Osteocyte (in vitro differentiated cells): ENCODE measurements around the gene CCL4. TPM values are rescaled to one million over a fixed set of nuclear protein-coding genes. Genes with fewer than 3 reads are reported as not detected.
"Not testable (repeated sequence)": the region's sequence is repeated elsewhere in the genome, so short reads cannot be mapped to it uniquely, and the experiment has no call there.

Source experiments
- DNase-seq: peaks from one replicate; pipeline ENCODE4 v3.0.0; 2021; ENCODE audit warnings: mixed read lengths; ENCODE audit not compliant: unreplicated experiment; ENCODE audit errors: extremely low spot score
- H3K27ac Mint-ChIP-seq: one replicate; pipeline ENCODE4 v1.8.0; 2021; ENCODE audit warnings: mild to moderate bottlenecking, mixed read lengths; ENCODE audit not compliant: unreplicated experiment
- H3K27me3 Mint-ChIP-seq: one replicate; pipeline ENCODE4 v1.8.0; 2021; ENCODE audit warnings: mixed read lengths; ENCODE audit not compliant: unreplicated experiment
- H3K36me3 Mint-ChIP-seq: one replicate; pipeline ENCODE4 v1.8.0; 2021; ENCODE audit warnings: mixed read lengths; ENCODE audit not compliant: unreplicated experiment
- H3K4me1 Mint-ChIP-seq: one replicate; pipeline ENCODE4 v1.8.0; 2021; ENCODE audit warnings: mixed read lengths; ENCODE audit not compliant: unreplicated experiment
- H3K4me3 Mint-ChIP-seq: one replicate; pipeline ENCODE4 v1.8.0; 2021; ENCODE audit warnings: mild to moderate bottlenecking, moderate library complexity, mixed read lengths; ENCODE audit not compliant: unreplicated experiment
- H3K9me3 Mint-ChIP-seq: one replicate; pipeline ENCODE4 v1.8.0; 2021; ENCODE audit warnings: mixed read lengths; ENCODE audit not compliant: unreplicated experiment
- long read RNA-seq: library from polyadenylated mRNA; unstranded; transcript quantifications from one replicate; pipeline ENCODE4 v2.0.0, GENCODE V29; 2021
- total RNA-seq: library from RNA; stranded (reverse); gene quantifications from 2 replicates; pipeline ENCODE4 v1.2.1, GENCODE V29; 2021
- TF ChIP-seq, protein P1 (sequence below): fragments of 200-600 bp; sonication (generic); IDR thresholded peaks from 2 replicates; pipeline ENCODE4 v1.5.0; 2021; ENCODE audit warnings: antibody characterized with exemption, mild to moderate bottlenecking, moderate library complexity

CCL4 gene
- total RNA-seq: not detected in 2 replicates
- long read RNA-seq: 0 reads

- H3K27me3 Mint-ChIP-seq, DNase-seq, H3K36me3 Mint-ChIP-seq, H3K4me3 Mint-ChIP-seq, H3K27ac Mint-ChIP-seq, H3K4me1 Mint-ChIP-seq, H3K9me3 Mint-ChIP-seq: not testable (repeated sequence)
Observed at GRCh38 chr17:36103401-36103975, at the start of gene CCL4. TSS of gene CCL4 (plus strand) at chr17:36103827. CDS start at chr17:36103906, 79 bp downstream.

GRCh38 chr17:36055171-36055570 lies 48.5 kb upstream of the CCL4 start:
- Mint-ChIP-seq H3K4me1 (no peaks in the 10 kb centered on the region), H3K27ac (no peak overlapping the region), H3K27me3 (peaks cover 4% of the 10 kb centered on the region), H3K4me3 (no peak overlapping the region), H3K36me3 (no peaks in the 10 kb centered on the region), H3K9me3 (peaks cover 7% of the 10 kb centered on the region)
- DNase-seq: no peak
- TF ChIP-seq, protein P1, sequence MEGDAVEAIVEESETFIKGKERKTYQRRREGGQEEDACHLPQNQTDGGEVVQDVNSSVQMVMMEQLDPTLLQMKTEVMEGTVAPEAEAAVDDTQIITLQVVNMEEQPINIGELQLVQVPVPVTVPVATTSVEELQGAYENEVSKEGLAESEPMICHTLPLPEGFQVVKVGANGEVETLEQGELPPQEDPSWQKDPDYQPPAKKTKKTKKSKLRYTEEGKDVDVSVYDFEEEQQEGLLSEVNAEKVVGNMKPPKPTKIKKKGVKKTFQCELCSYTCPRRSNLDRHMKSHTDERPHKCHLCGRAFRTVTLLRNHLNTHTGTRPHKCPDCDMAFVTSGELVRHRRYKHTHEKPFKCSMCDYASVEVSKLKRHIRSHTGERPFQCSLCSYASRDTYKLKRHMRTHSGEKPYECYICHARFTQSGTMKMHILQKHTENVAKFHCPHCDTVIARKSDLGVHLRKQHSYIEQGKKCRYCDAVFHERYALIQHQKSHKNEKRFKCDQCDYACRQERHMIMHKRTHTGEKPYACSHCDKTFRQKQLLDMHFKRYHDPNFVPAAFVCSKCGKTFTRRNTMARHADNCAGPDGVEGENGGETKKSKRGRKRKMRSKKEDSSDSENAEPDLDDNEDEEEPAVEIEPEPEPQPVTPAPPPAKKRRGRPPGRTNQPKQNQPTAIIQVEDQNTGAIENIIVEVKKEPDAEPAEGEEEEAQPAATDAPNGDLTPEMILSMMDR: no peak

DNA sequence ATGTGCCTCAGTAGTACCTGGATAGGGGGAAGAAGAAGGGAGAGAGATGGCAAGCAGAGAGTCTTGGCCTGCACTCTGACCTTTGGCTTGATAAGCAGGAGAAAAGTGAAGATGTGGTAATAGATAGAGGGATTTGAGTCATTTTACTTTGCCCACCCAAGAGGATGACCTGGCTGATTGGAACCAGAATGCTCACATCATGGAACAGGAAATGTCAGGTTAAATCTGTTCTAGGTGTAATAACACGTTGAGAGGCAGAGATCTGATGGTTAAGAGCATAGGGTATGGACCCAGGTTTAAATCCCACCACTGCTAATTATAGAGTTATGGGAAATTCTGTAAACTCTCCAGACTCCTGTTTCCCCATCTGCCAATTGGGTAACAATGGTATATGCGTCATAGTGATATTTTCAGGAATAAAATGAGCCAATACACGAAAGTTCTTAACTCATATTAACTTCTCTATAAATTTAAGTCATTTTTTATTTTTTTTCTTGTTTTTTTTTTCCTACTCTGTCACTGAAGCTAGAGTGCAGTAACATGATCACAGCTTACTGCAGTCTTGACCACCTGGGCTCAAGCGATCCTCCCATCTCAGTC lies 47.6 kb upstream of the CCL4 start:
- no peaks in the 10 kb centered on the region for H3K4me1 Mint-ChIP-seq
- peaks cover 3% of the 10 kb centered on the region for H3K9me3 Mint-ChIP-seq
- TF ChIP-seq, protein P1: no peak
- peaks cover 4% of the 10 kb centered on the region for H3K27me3 Mint-ChIP-seq
- H3K4me3 Mint-ChIP-seq: no peak overlapping the region
- no peaks in the 10 kb centered on the region for H3K36me3 Mint-ChIP-seq
- DNase-seq: no peak
- no peak overlapping the region for H3K27ac Mint-ChIP-seq

DNA sequence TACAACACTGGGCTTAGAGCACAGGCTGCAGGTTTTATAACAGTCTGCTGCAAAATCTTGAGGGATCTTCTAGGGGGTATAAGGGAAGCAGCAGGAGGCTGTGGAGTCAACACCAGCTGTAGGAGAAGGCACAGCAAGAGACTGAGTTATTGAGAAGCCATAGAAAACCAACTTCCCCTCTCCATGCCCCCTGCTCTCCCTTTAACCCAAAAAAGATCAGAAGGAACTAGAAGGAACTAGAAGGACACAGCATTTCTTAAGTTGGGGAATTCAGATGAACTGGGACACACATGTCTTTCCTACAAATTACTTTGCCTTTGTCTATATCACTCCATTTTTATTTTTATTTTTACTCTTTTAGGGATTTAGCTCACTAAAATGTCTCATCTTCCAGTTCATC lies 45.7 kb upstream of the CCL4 start:
- Mint-ChIP-seq H3K4me3 (no peak overlapping the region), H3K9me3 (no peaks in the 10 kb centered on the region), H3K27ac (no peak overlapping the region), H3K27me3 (peaks cover 2% of the 10 kb centered on the region), H3K36me3 (no peaks in the 10 kb centered on the region), H3K4me1 (no peaks in the 10 kb centered on the region)
- DNase-seq: no peak
- TF ChIP-seq, protein P1: no peak

DNA sequence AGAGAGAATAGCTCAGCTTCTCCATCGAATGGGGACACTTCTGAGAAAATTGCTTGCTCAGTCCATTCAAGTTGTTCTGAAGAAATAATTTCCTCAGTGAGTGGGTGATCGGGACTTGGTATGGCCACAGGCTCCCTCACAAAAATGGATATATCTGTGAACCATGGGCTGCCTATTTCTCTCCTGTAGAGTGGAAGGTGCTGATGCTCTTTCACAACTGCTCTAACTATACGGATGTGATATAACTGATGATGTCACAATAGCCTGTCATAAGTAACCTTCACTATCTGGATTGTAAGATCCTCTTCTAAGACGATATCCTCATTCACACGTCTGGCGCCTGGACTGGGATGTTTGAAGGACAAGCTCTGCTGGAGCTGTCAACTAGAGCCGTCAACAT lies 44.2 kb upstream of the CCL4 start:
- Mint-ChIP-seq H3K9me3 (no peaks in the 10 kb centered on the region), H3K36me3 (no peaks in the 10 kb centered on the region), H3K4me3 (no peak overlapping the region), H3K27me3 (peaks cover 2% of the 10 kb centered on the region), H3K27ac (no peak overlapping the region), H3K4me1 (no peaks in the 10 kb centered on the region)
- no peak for DNase-seq
- TF ChIP-seq, protein P1: no peak
